GM23248 (cell line): ENCODE measurements around the gene GPSM1.

Experiments
- EZH2 ChIP-seq: fragments of 200-600 bp; sonication (generic); IDR thresholded peaks from 2 replicates; pipeline ENCODE4 v1.6.1; 2018; ENCODE audit warnings: antibody characterized with exemption, mild to moderate bottlenecking; ENCODE audit not compliant: insufficient read depth, poor library complexity, severe bottlenecking
- EZH2phosphoT487 ChIP-seq: fragments of 200-600 bp; sonication (generic); IDR thresholded peaks from 2 replicates; pipeline ENCODE4 v1.6.1; 2018; ENCODE audit warnings: antibody characterized with exemption, moderate library complexity, mild to moderate bottlenecking, low read depth; ENCODE audit not compliant: insufficient read depth

GRCh38 chr9:136365775-136366222 is 38.5 kb downstream of the GPSM1 start:
- TF ChIP-seq EZH2: no peak
- TF ChIP-seq EZH2phosphoT487: no peak
